OCI-LY7 (cell line): ENCODE data around the gene DENND1A.

Experiments used
- EZH2phosphoT487 ChIP-seq: fragments of 200-600 bp; sonication (generic); IDR thresholded peaks from 2 replicates; pipeline ENCODE4 v1.6.1; 2018; ENCODE audit warnings: low read depth, borderline replicate concordance, mild to moderate bottlenecking, mixed run types, antibody characterized with exemption, low read length, moderate library complexity, mixed read lengths
- TF ChIP-seq, protein P1 (sequence below): fragments of 200-600 bp; sonication (generic); conservative IDR thresholded peaks from 2 replicates; pipeline ENCODE4 v1.5.1; 2014; ENCODE audit warnings: mild to moderate bottlenecking, antibody characterized with exemption, low read length, moderate library complexity, mixed read lengths

DNA sequence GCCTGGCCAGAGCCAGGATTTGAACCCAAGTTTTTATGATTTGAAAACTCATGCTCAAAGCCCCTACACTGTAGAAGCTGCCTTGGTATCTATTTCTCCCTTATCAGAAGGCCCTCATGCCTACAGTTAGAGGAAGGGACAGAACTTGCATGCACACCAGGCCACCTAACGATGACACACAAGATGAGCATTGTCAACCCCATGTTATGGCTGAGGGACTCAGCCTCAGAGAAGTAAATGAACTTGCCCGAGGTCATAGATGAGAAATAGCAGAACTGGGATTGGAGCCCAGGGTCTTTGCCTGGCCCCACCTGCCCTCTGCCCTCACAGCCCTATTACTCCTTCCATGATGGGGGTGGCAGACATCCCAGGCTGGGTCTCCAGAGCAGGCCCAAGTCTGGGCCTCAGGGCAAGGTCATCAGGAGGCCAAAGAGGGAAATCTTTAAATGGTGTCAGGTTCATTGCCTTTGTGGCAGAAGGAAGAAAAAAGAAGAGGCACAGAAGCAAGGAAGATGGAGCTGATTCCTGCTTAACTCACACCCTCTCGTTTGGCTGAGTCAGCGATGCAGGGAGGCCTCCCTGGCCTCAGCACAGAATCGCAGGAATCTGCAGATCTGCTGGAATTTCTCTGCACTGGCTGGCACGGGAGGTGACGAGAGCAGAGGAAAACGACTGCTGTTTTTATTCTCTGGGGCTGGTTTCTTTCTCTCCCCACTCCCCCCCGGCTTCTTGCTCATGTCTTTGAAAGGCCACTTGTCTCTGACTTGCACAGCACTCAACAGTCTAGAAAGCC, 594.5 kb downstream of the DENND1A start:
- TF ChIP-seq, protein P1, sequence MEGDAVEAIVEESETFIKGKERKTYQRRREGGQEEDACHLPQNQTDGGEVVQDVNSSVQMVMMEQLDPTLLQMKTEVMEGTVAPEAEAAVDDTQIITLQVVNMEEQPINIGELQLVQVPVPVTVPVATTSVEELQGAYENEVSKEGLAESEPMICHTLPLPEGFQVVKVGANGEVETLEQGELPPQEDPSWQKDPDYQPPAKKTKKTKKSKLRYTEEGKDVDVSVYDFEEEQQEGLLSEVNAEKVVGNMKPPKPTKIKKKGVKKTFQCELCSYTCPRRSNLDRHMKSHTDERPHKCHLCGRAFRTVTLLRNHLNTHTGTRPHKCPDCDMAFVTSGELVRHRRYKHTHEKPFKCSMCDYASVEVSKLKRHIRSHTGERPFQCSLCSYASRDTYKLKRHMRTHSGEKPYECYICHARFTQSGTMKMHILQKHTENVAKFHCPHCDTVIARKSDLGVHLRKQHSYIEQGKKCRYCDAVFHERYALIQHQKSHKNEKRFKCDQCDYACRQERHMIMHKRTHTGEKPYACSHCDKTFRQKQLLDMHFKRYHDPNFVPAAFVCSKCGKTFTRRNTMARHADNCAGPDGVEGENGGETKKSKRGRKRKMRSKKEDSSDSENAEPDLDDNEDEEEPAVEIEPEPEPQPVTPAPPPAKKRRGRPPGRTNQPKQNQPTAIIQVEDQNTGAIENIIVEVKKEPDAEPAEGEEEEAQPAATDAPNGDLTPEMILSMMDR = no peak
- no peak for TF ChIP-seq EZH2phosphoT487
